GM12865 (cell line): Measurements from ENCODE around the gene F10.

Experiments
- DNase-seq: peaks from one replicate; pipeline ENCODE4 v3.0.0; 2010; ENCODE audit warnings: low read depth
- H3K4me3 ChIP-seq: 2 replicates; pipeline ENCODE4 v1.5.1; 2011; ENCODE audit warnings: mild to moderate bottlenecking, low read depth, low read length, control low read depth
- CTCF ChIP-seq: IDR thresholded peaks from 2 replicates; pipeline ENCODE4 v1.5.1; 2011; ENCODE audit warnings: low read length, control low read depth, low read depth, inconsistent platforms; ENCODE audit not compliant: insufficient read depth; ENCODE audit errors: missing control alignments

The F10 gene

GRCh38 chr13:113195360-113195759 is 72.8 kb downstream of the F10 start:
- no peak for TF ChIP-seq CTCF
- DNase-seq, result no peak
- H3K4me3 ChIP-seq, result no peak overlapping the region

- no peak for TF ChIP-seq CTCF
- no peak for DNase-seq
- H3K4me3 ChIP-seq, result no peak overlapping the region
Measured at GRCh38 chr13:113196970-113197737, 74.6 kb downstream of the F10 start.
